ENCODE data around the gene CMYA5. TPM values are rescaled to one million over a fixed set of nuclear protein-coding genes. Genes with fewer than 3 reads are reported as not detected.

Gene CMYA5
- polyA plus RNA-seq, 3 donors from 2014 or later = not detected

GRCh38 chr5:79843450-79844388 is 154.1 kb downstream of the CMYA5 start:
- no peak overlapping the region for H3K27ac Mint-ChIP-seq

DNA sequence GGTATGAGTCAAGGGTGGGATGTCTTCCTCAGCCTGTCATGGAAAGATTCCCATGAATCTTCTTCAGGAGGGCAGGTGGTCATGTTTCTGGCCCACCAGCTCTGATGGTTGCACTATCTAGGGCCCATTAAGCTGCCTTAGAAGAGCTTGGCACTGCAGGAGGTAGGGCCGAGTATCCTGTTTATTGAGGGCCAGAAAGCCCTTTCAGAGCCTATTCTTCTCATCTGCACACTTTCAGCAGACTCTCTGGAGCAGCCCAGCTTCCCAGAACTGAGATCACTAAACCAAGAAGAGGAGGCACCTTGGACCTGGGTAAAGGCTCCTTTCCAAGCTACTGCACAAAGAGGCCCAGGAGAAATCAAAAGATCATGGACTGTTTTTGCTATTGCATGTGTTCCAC is 154.9 kb downstream of the CMYA5 start:
- DNase-seq = no peak
- no peak overlapping the region for H3K4me3 Mint-ChIP-seq
- no peak overlapping the region for H3K27ac Mint-ChIP-seq
- H3K9me3 Mint-ChIP-seq = peaks cover 0 to 2% (median 0%) of the 10 kb centered on the region in 6 donors
- H3K27me3 Mint-ChIP-seq (ENCODE audit: low read depth in 3 of 3) = peaks cover 3 to 12% (median 4%) of the 10 kb centered on the region in 3 donors
- no peaks in the 10 kb centered on the region for H3K36me3 Mint-ChIP-seq
- H3K4me1 Mint-ChIP-seq = no peaks in the 10 kb centered on the region

More at GRCh38 chr5:79843450-79844388, 154.1 kb downstream of the CMYA5 start:
- no peak overlapping the region for H3K4me3 Mint-ChIP-seq
- DNase-seq = no peak
- H3K36me3 Mint-ChIP-seq = no peaks in the 10 kb centered on the region
- peaks cover 0 to 2% (median 0%) of the 10 kb centered on the region in 6 donors for H3K9me3 Mint-ChIP-seq
- H3K27me3 Mint-ChIP-seq (ENCODE audit: low read depth in 3 of 3) = peaks cover 3 to 10% (median 4%) of the 10 kb centered on the region in 3 donors
- no peaks in the 10 kb centered on the region for H3K4me1 Mint-ChIP-seq

- H3K4me3 Mint-ChIP-seq = no peak overlapping the region
- H3K27me3 Mint-ChIP-seq (ENCODE audit: low read depth in 3 of 3) = peaks cover 1 to 4% (median 3%) of the 10 kb centered on the region in 3 donors
- peaks cover 0 to under 1% (median 0%) of the 10 kb centered on the region in 6 donors for H3K9me3 Mint-ChIP-seq
- H3K4me1 Mint-ChIP-seq = no peaks in the 10 kb centered on the region
- no peaks in the 10 kb centered on the region for H3K36me3 Mint-ChIP-seq
- no peak overlapping the region for H3K27ac Mint-ChIP-seq
- no peak for DNase-seq
These were observed 156.0 kb downstream of the CMYA5 start for GRCh38 chr5:79845448-79846197.

GRCh38 chr5:79846198-79846521 is 156.5 kb downstream of the CMYA5 start:
- peaks cover 1 to 4% (median 2%) of the 10 kb centered on the region in 3 donors for H3K27me3 Mint-ChIP-seq (ENCODE audit: low read depth in 3 of 3)
- no peak for DNase-seq
- no peaks in the 10 kb centered on the region for H3K4me1 Mint-ChIP-seq
- no peak overlapping the region for H3K27ac Mint-ChIP-seq
- no peaks in the 10 kb centered on the region for H3K36me3 Mint-ChIP-seq
- no peak overlapping the region for H3K4me3 Mint-ChIP-seq
- no peaks in the 10 kb centered on the region for H3K9me3 Mint-ChIP-seq

GRCh38 chr5:79847561-79847960 is 157.9 kb downstream of the CMYA5 start:
- Mint-ChIP-seq H3K4me3 (no peak overlapping the region), H3K27me3 (ENCODE audit: low read depth in 3 of 3) (peaks cover 0 to 4% (median 2%) of the 10 kb centered on the region in 3 donors), H3K36me3 (no peaks in the 10 kb centered on the region), H3K9me3 (no peaks in the 10 kb centered on the region), H3K27ac (no peak overlapping the region), H3K4me1 (no peaks in the 10 kb centered on the region)
- DNase-seq = no peak

DNA sequence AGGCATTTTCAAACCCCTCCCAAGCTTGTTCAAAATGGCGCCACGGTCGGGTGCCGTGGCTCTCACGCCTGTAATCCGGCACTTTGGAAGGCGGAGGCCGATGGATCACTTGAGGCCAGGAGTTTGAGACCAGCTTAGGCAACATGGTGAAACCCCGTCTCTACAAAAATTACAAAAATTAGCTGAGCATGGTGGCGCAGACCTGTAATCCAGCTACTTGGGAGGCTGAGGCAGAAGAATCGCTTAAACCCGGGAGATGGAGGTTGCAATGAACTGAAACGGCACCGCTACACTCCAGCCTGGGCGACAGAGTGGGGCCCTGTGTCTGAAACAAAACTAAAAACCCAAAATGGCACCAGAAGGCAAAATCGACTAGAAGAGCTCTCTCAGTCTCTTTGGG is 159.4 kb downstream of the CMYA5 start:
- Mint-ChIP-seq H3K9me3 (no peaks in the 10 kb centered on the region), H3K4me3 (no peak overlapping the region), H3K36me3 (no peaks in the 10 kb centered on the region), H3K27me3 (ENCODE audit: low read depth in 3 of 3) (peaks cover 0 to 2% (median 0%) of the 10 kb centered on the region in 3 donors), H3K4me1 (no peaks in the 10 kb centered on the region), H3K27ac (no peak overlapping the region)
- no peak for DNase-seq

Other genes starting within 250 kb of the CMYA5 start
- 1 to 10 TPM in 2 of 3 donors, under 1 TPM in 1; 0.11 to 4.1 (median 1.9) TPM for gene HOMER1, start 175.7 kb upstream of the CMYA5 start, polyA plus RNA-seq
- 10 to 100 TPM; 39.1 to 55.6 (median 50.2) TPM for gene TENT2, start 77.4 kb upstream of the CMYA5 start, polyA plus RNA-seq

Data from immature natural killer cell (primary cell).